NCI-H82 (cell line): Measurements from ENCODE around the gene SCGN.

Experiments used
- DNase-seq: peaks from one replicate; lab custom pipeline; 2025; lab: John Stamatoyannopoulos, UW

SCGN gene

GRCh38 chr6:25730907-25731306 is 78.9 kb downstream of the SCGN start:
- no peak for DNase-seq

GRCh38 chr6:25731721-25732120 is 79.7 kb downstream of the SCGN start:
- DNase-seq, result no peak

- no peak for DNase-seq
Measured at GRCh38 chr6:25732468-25733198, 80.6 kb downstream of the SCGN start.

- DNase-seq, result peak; percentile 57
Measured at GRCh38 chr6:25735261-25735660, 83.2 kb downstream of the SCGN start.

GRCh38 chr6:25743868-25744267 is 91.9 kb downstream of the SCGN start:
- no peak for DNase-seq

- no peak for DNase-seq
Measured at GRCh38 chr6:25745836-25746235, 93.8 kb downstream of the SCGN start.

GRCh38 chr6:25746968-25747367 is 95.0 kb downstream of the SCGN start:
- DNase-seq, result peak; percentile 9

- DNase-seq, result peak; percentile 38
Measured at GRCh38 chr6:25747477-25747876, 95.5 kb downstream of the SCGN start.

- no peak for DNase-seq
Measured at GRCh38 chr6:25748049-25748448, 96.0 kb downstream of the SCGN start.

- peak; percentile 32 for DNase-seq
Measured at GRCh38 chr6:25748601-25749517, 96.8 kb downstream of the SCGN start.

GRCh38 chr6:25749837-25750236 is 97.8 kb downstream of the SCGN start:
- no peak for DNase-seq

GRCh38 chr6:25750906-25751305 is 98.9 kb downstream of the SCGN start:
- peak; percentile 18 for DNase-seq
